OCI-LY7 (cell line): ENCODE measurements around the gene IFI6. TPM values are rescaled to one million over a fixed set of nuclear protein-coding genes. Genes with fewer than 3 reads are reported as not detected.
"Not testable (repeated sequence)": the region's sequence is repeated elsewhere in the genome, so short reads cannot be mapped to it uniquely, and the experiment has no call there.

Experiments used
- BruUV-seq: library from RNA; stranded (reverse); fragments of 400-500 nt; replicated peaks from 2 replicates; lab custom pipeline; 2021; lab: Mats Ljungman, UMichigan
- CTCF ChIA-PET: fragments of 300-600 bp; sonication (Branson Sonifier 250); formaldehyde crosslinking; loops from one replicate; lab custom pipeline; 2022; ENCODE audit warnings: antibody characterized with exemption; ENCODE audit not compliant: unreplicated experiment; lab: Charles Lee
- POLR2A ChIA-PET: fragments of 300-600 bp; sonication (Branson Sonifier 250); formaldehyde crosslinking; loops from one replicate; lab custom pipeline; 2022; ENCODE audit warnings: antibody characterized with exemption; lab: Charles Lee
- DNase-seq: peaks from one replicate; pipeline ENCODE4 v3.0.0-alpha.2; 2015; ENCODE audit warnings: low spot score
- H2AFZ ChIP-seq: fragments of 200-600 bp; sonication (generic), shearing (Covaris generic); 2 replicates; pipeline ENCODE4 v1.6.1; 2014; ENCODE audit warnings: mild to moderate bottlenecking, antibody characterized with exemption, low read length, moderate library complexity
- H3K27ac ChIP-seq: fragments of 200-600 bp; sonication (generic); 2 replicates; pipeline ENCODE4 v1.5.1; 2014; ENCODE audit warnings: mixed run types, low read depth, mild to moderate bottlenecking, moderate library complexity, low read length, inconsistent platforms; ENCODE audit not compliant: poor library complexity, severe bottlenecking
- H3K36me3 ChIP-seq: fragments of 200-600 bp; sonication (generic); 2 replicates; pipeline ENCODE4 v1.6.1; 2014; ENCODE audit warnings: mild to moderate bottlenecking, antibody characterized with exemption, low read length, moderate library complexity, mixed read lengths; ENCODE audit not compliant: insufficient read depth
- H3K4me1 ChIP-seq: fragments of 200-600 bp; sonication (generic); 2 replicates; pipeline ENCODE4 v1.5.1; 2014; ENCODE audit warnings: mild to moderate bottlenecking, low read length; ENCODE audit not compliant: insufficient read depth, poor library complexity, severe bottlenecking
- H3K4me2 ChIP-seq: fragments of 200-600 bp; sonication (generic); 2 replicates; pipeline ENCODE4 v1.6.1; 2014; ENCODE audit warnings: mild to moderate bottlenecking, low read length
- H3K4me3 ChIP-seq: fragments of 200-600 bp; sonication (generic); 2 replicates; pipeline ENCODE4 v1.5.1; 2014; ENCODE audit warnings: mild to moderate bottlenecking, low read depth, low read length; ENCODE audit not compliant: poor library complexity, severe bottlenecking
- H3K79me2 ChIP-seq: fragments of 200-600 bp; sonication (generic); 2 replicates; pipeline ENCODE4 v1.6.1; 2016; ENCODE audit warnings: low read depth, mild to moderate bottlenecking, low read length, moderate library complexity, mixed read lengths; ENCODE audit not compliant: insufficient read depth
- H3K9me2 ChIP-seq: fragments of 200-600 bp; sonication (generic); 2 replicates; pipeline ENCODE4 v1.6.1; 2016; ENCODE audit warnings: mild to moderate bottlenecking, low read length, mixed read lengths; ENCODE audit not compliant: insufficient read depth
- H3K9me3 ChIP-seq: fragments of 200-600 bp; sonication (generic); 2 replicates; pipeline ENCODE4 v1.6.1; 2014; ENCODE audit warnings: mild to moderate bottlenecking, mixed run types, low read length, mixed read lengths
- H4K20me1 ChIP-seq: fragments of 200-600 bp; sonication (generic); 2 replicates; pipeline ENCODE4 v1.6.1; 2014; ENCODE audit warnings: mild to moderate bottlenecking, antibody characterized with exemption, low read length, moderate library complexity, mixed read lengths; ENCODE audit not compliant: insufficient read depth
- CTCF ChIP-seq: fragments of 200-600 bp; sonication (generic); conservative IDR thresholded peaks from 2 replicates; pipeline ENCODE4 v1.5.1; 2014; ENCODE audit warnings: mild to moderate bottlenecking, antibody characterized with exemption, low read length, moderate library complexity, mixed read lengths
- EZH2phosphoT487 ChIP-seq: fragments of 200-600 bp; sonication (generic); IDR thresholded peaks from 2 replicates; pipeline ENCODE4 v1.6.1; 2018; ENCODE audit warnings: low read depth, borderline replicate concordance, mild to moderate bottlenecking, mixed run types, antibody characterized with exemption, low read length, moderate library complexity, mixed read lengths
- intact Hi-C: fragments of 100-400 bp; cut with micrococcal nuclease; formaldehyde crosslinking; loops from one replicate; pipeline ENCODE4 v1.10.0; 2022; ENCODE audit not compliant: unreplicated experiment
- total RNA-seq, 2 experiments: library from RNA; depleted of rRNA in 1 of 2; stranded (reverse); fragments of >200 nt in 1 of 2; shearing (Covaris generic) in 1 of 2; gene quantifications; 2 replicates each; pipeline ENCODE4 v1.2.3, GENCODE V29; 2014 to 2022

IFI6 gene
- total RNA-seq, 2 experiments from 2014 or later = 6.0 to 7.7 TPM

- CTCF ChIA-PET = not testable (repeated sequence)
These were observed 8.3 kb upstream of the IFI6 start for GRCh38 chr1:27680225-27680791.

GRCh38 chr1:27678747-27679146, 6.8 kb upstream of the IFI6 start:
- Histone ChIP-seq H3K9me2 (no peaks in the 10 kb centered on the region), H3K27ac (no peak overlapping the region), H3K9me3 (peaks cover 7% of the 10 kb centered on the region; the same call in 1 of the 2 replicates), H3K4me1 (no peaks in the 10 kb centered on the region), H2AFZ (no peak overlapping the region), H3K4me2 (no peak overlapping the region), H3K36me3 (no peaks in the 10 kb centered on the region), H3K79me2 (no peaks in the 10 kb centered on the region), H4K20me1 (no peaks in the 10 kb centered on the region), H3K4me3 (no peak overlapping the region)
- intact Hi-C loops = loop anchor here (10.0 kb wide), 1 partner anchor 156 kb away; the partner anchor contains the start of gene PPP1R8
- TF ChIP-seq CTCF (no peak), EZH2phosphoT487 (no peak)
- POLR2A ChIA-PET = interaction anchor here (0.6 kb wide), 2 partner anchors 13 to 377 kb away, joined by 3 to 4 read pairs; no protein-coding TSS in a partner anchor
- CTCF ChIA-PET = no interaction called here
- no TSS peak for BruUV-seq
- no peak for DNase-seq

More at GRCh38 chr1:27680225-27680791, 8.3 kb upstream of the IFI6 start:
- H3K9me3 ChIP-seq, H3K79me2 ChIP-seq, H3K4me2 ChIP-seq, H3K36me3 ChIP-seq, BruUV-seq, intact Hi-C loops, H4K20me1 ChIP-seq, H3K9me2 ChIP-seq, H2AFZ ChIP-seq, DNase-seq, H3K27ac ChIP-seq, H3K4me3 ChIP-seq, H3K4me1 ChIP-seq: not testable (repeated sequence)
- POLR2A ChIA-PET = interaction anchor here (0.6 to 0.7 kb wide), 2 partner anchors 8 to 143 kb away, joined by 3 read pairs; no protein-coding TSS in a partner anchor

- no peak overlapping the region for H2AFZ ChIP-seq
- no TSS peak for BruUV-seq
- ChIA-PET POLR2A (no interaction called here), CTCF (no interaction called here)
- no peak overlapping the region for H3K27ac ChIP-seq
- TF ChIP-seq CTCF (no peak), EZH2phosphoT487 (no peak)
- H3K4me3 ChIP-seq = no peak overlapping the region
- no peak overlapping the region for H3K4me2 ChIP-seq
- H3K4me1 ChIP-seq = peaks cover 13% of the 10 kb centered on the region
- no peaks in the 10 kb centered on the region for H3K36me3 ChIP-seq
- no peaks in the 10 kb centered on the region for H3K79me2 ChIP-seq
- DNase-seq = no peak
- no peaks in the 10 kb centered on the region for H4K20me1 ChIP-seq
- peaks cover 7% of the 10 kb centered on the region; the same call in 1 of the 2 replicates for H3K9me3 ChIP-seq
- no peaks in the 10 kb centered on the region for H3K9me2 ChIP-seq
- intact Hi-C loops = loop anchor here (10.0 kb wide), 1 partner anchor 158 kb away; the partner anchor contains the start of gene PPP1R8
These were observed 4.4 kb upstream of the IFI6 start for GRCh38 chr1:27676410-27676809.
